Spleen (tissue), 11 donors: ENCODE data around the gene LTC4S. TPM values are rescaled to one million over a fixed set of nuclear protein-coding genes. Genes with fewer than 3 reads are reported as not detected.
A peak's percentile ranks its signal among the peaks of the same experiment; 100 is the strongest.

Experiments
- DNase-seq: peaks from one replicate; pipeline ENCODE4 v3.0.0-alpha.2; 2020
- H3K27ac ChIP-seq, 8 donors: fragments of 200-600 bp; sonication (generic) in 7 of 8; 1 replicate in 4 of 8; 2 replicates in 4 of 8; pipeline versions ENCODE4 v1.5.0 to v1.8.0; 2016 to 2021; ENCODE audit warnings: inconsistent platforms in 4 of 8, mild to moderate bottlenecking in 4 of 8, moderate library complexity in 1 of 8
- H3K27me3 ChIP-seq, 7 donors: fragments of 200-600 bp; sonication (generic) in 6 of 7; replicated peaks in 1 of 7; 1 replicate in 4 of 7; 2 replicates in 3 of 7; pipeline versions ENCODE4 v1.5.0 to v1.8.0; 2016 to 2021; ENCODE audit warnings: inconsistent platforms in 3 of 7, mild to moderate bottlenecking in 1 of 7
- H3K36me3 ChIP-seq, 6 donors: fragments of 200-600 bp; sonication (generic) in 5 of 6; 1 replicate in 4 of 6; 2 replicates in 2 of 6; pipeline versions ENCODE4 v1.5.0 to v1.8.0; 2016 to 2021; ENCODE audit warnings: inconsistent platforms in 2 of 6
- H3K4me1 ChIP-seq, 6 donors: fragments of 200-600 bp; sonication (generic) in 5 of 6; 1 replicate in 3 of 6; 2 replicates in 3 of 6; pipeline versions ENCODE4 v1.5.0 to v1.8.0; 2016 to 2021; ENCODE audit warnings: inconsistent platforms in 3 of 6
- H3K4me3 ChIP-seq, 8 donors: fragments of 200-600 bp; sonication (generic) in 7 of 8; 1 replicate in 4 of 8; 2 replicates in 4 of 8; pipeline versions ENCODE4 v1.5.0 to v1.8.0; 2016 to 2021; ENCODE audit warnings: inconsistent platforms in 4 of 8, mild to moderate bottlenecking in 4 of 8, moderate library complexity in 2 of 8
- H3K9me3 ChIP-seq, 8 donors: fragments of 200-600 bp; sonication (generic) in 7 of 8; 1 replicate in 4 of 8; 2 replicates in 4 of 8; pipeline versions ENCODE4 v1.5.0 to v1.8.0; 2016 to 2021; ENCODE audit warnings: inconsistent platforms in 4 of 8
- POLR2A ChIP-seq, 3 donors: fragments of 450-650 bp; IDR thresholded peaks; one replicate each; pipeline ENCODE4 v1.5.1; 2017; ENCODE audit warnings: antibody characterized with exemption in 3 of 3, mild to moderate bottlenecking in 1 of 3
- POLR2AphosphoS5 ChIP-seq, 3 donors: sonication (generic); formaldehyde crosslinking; IDR thresholded peaks; one replicate each; pipeline ENCODE4 v1.5.1; 2017; ENCODE audit warnings: antibody characterized with exemption in 3 of 3
- WGBS, 5 donors: extraction: QIAGEN DNeasy Blood & Tissue Kit in 3 of 5; methylation state at CpG; one replicate each; pipeline versions ENCODE4 v1.1.5 to v1.1.7; 2013 to 2018; 5-methylcytosine and 5-hydroxymethylcytosine counted together
- intact Hi-C: fragments of 100-400 bp; cut with DNase I; formaldehyde crosslinking; loops from one replicate; pipeline ENCODE4 v1.15.0; 2023; ENCODE audit warnings: low total_unique reads
- polyA plus RNA-seq, 3 donors: library from polyadenylated mRNA; stranded (reverse); fragments of 200-250 nt; gene quantifications; one replicate each; pipeline ENCODE4 v1.2.1, GENCODE V29; 2013
- total RNA-seq, 7 donors: library from RNA; depleted of rRNA in 3 of 7; stranded (reverse); fragments of >200 nt in 3 of 7; fragmentation: NEBNext Ultra II Directional in 4 of 7; extraction: Animal tissue kit (Norgen Biotek cat#: 25700) in 4 of 7; gene quantifications; one replicate each; pipeline versions ENCODE4 v1.1.0 to v1.2.1, GENCODE V29; 2016 to 2021
- TF ChIP-seq, protein P1 (sequence below), 11 experiments: fragments of 200-600 bp in 7 of 11; fragments of 450-650 bp in 4 of 11; sonication (generic) in 4 of 11; IDR thresholded peaks in 8 of 11; conservative IDR thresholded peaks in 3 of 11; 1 replicate in 7 of 11; 2 replicates in 4 of 11; pipeline versions ENCODE4 v1.4.0 to v1.8.0; 2016 to 2021; ENCODE audit warnings: antibody characterized with exemption in 11 of 11, inconsistent platforms in 4 of 11, mild to moderate bottlenecking in 1 of 11
- donor health status: healthy with polysubstance abuse.
- donor health status: DM: no; HTN: no; CAD: no; lungs with moderate emphysema.
- donor health status: DM: no; HTN: no; CAD: no.
- donor health status: Bipolar disorder and iron deficiency.
- donor health status: healthy.
- donor health status: DM: no; HTN: no; CAD: no.
- donor health status: DM: yes; HTN: yes; CAD: no.

Gene LTC4S
- total and polyA plus RNA-seq, 10 donors = 3.1 to 24.2 (median 9.0) TPM

DNA sequence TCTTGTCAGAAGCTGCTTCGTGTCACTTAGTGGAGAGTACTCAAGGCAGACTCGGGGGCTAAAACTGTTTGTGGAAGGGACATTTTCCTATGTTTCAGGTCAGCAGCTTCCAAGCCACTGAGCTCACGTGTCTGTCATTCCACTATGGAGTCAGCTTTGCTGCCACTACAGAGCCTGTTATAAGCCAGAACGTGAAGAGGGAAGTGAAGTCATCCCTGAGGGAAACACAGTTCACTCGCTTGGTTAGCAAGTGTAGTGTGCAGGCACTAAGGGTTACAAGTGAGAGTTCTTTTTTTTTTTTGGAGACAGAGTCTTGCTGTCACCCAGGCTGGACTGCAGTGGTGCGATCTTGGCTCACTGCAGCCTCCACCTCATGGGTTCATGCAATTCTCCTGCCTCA lies 24.5 kb upstream of the LTC4S start:
- H3K27me3 ChIP-seq = no peaks in the 10 kb centered on the region
- DNase-seq = no peak

DNA sequence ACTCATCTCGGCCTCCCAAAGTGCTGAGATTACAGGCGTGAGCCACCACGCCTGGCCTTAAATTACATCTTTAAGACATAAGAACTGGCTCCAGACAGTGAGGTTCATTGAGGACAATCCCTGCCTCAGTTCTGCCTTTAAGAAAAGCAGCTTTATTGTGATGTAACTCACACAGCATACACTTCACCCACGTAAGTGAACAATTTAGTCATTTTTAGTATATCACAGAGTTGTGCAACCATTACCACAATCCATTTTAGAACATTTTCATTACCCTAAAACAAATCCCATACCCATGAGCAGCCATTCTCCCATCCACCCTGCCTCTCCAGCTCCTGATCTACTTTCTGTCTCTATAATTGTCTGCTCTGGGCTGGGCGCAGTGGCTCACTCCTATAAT lies 24.0 kb upstream of the LTC4S start:
- no peak for TF ChIP-seq POLR2A (IDR thresholded peaks at IDR 0.05)
- Histone ChIP-seq H3K4me1 (peaks cover 0 to 73% (median 25%) of the 10 kb centered on the region in 6 donors), H3K27me3 (no peaks in the 10 kb centered on the region), H3K27ac (no peak overlapping the region), H3K36me3 (peaks cover 2 to 99% (median 87%) of the 10 kb centered on the region in 6 donors), H3K4me3 (no peak overlapping the region), H3K9me3 (no peaks in the 10 kb centered on the region)
- no peak for DNase-seq
- intact Hi-C loops = no loop called here
- WGBS, 5 donors = 79 to 94% (median 87%) methylated on average over 5 of the region's 5 CpGs

More for the DNA sequence above, 24.5 kb upstream of the LTC4S start:
- intact Hi-C loops = no loop called here
- Histone ChIP-seq H3K27ac (no peak overlapping the region), H3K4me3 (no peak overlapping the region), H3K4me1 (peaks cover 0 to 78% (median 28%) of the 10 kb centered on the region in 6 donors), H3K36me3 (peaks cover 2 to 94% (median 82%) of the 10 kb centered on the region in 6 donors), H3K9me3 (no peaks in the 10 kb centered on the region)
- TF ChIP-seq POLR2A (IDR thresholded peaks at IDR 0.05) (no peak), POLR2AphosphoS5 (IDR thresholded peaks at IDR 0.05) (no peak)
- TF ChIP-seq, protein P1, sequence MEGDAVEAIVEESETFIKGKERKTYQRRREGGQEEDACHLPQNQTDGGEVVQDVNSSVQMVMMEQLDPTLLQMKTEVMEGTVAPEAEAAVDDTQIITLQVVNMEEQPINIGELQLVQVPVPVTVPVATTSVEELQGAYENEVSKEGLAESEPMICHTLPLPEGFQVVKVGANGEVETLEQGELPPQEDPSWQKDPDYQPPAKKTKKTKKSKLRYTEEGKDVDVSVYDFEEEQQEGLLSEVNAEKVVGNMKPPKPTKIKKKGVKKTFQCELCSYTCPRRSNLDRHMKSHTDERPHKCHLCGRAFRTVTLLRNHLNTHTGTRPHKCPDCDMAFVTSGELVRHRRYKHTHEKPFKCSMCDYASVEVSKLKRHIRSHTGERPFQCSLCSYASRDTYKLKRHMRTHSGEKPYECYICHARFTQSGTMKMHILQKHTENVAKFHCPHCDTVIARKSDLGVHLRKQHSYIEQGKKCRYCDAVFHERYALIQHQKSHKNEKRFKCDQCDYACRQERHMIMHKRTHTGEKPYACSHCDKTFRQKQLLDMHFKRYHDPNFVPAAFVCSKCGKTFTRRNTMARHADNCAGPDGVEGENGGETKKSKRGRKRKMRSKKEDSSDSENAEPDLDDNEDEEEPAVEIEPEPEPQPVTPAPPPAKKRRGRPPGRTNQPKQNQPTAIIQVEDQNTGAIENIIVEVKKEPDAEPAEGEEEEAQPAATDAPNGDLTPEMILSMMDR (IDR thresholded peaks at IDR 0.05 in 8 of 11, conservative IDR thresholded peaks at IDR 0.05 in 3 of 11) = no peak
- 66 to 83% (median 78%) methylated on average over 6 of the region's 6 CpGs for WGBS, 5 donors

DNA sequence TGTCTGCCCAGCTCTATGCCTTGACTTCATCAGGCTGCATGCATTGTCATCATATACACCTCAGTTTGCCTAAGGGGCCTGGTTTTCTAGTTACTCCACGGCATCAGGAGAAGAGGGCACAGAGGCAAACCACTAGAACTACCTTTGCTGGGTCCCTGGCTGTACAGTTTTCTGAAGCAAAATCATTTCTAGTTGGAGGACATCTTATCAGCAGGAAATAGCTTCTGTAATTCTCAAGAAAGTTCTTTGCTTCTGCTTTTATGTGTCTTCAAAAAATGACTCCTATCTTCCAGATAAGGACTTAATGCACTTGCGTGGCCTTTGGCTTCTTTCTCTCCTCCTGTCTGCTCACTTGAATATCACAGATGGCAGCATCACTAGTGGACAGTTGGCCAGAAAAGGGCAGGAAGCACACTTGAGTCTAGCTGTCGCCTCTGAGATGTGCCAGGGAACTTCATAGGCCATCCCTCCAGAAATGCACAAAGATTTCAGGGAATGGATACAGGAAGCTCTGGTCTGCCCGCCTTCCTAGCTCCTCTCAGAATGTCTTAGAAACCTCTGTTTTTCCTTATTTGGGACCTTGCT lies 22.4 kb upstream of the LTC4S start:
- H3K36me3 ChIP-seq = peaks cover 2 to 100% (median 90%) of the 10 kb centered on the region in 6 donors
- DNase-seq = peak; percentile 10
- peaks cover 0 to 68% (median 21%) of the 10 kb centered on the region in 6 donors for H3K4me1 ChIP-seq
- 62 to 84% (median 71%) methylated on average over 4 of the region's 4 CpGs for WGBS, 5 donors
- intact Hi-C loops = no loop called here
- H3K27me3 ChIP-seq = no peaks in the 10 kb centered on the region
- H3K9me3 ChIP-seq = no peaks in the 10 kb centered on the region
- H3K27ac ChIP-seq = peak overlapping the region in 1 of 8 donors; percentile 23
- no peak for TF ChIP-seq POLR2AphosphoS5 (IDR thresholded peaks at IDR 0.05)
- TF ChIP-seq POLR2A (IDR thresholded peaks at IDR 0.05) = no peak
- TF ChIP-seq, protein P1 (IDR thresholded peaks at IDR 0.05 in 8 of 11, conservative IDR thresholded peaks at IDR 0.05 in 3 of 11) = no peak
- H3K4me3 ChIP-seq = no peak overlapping the region

DNA sequence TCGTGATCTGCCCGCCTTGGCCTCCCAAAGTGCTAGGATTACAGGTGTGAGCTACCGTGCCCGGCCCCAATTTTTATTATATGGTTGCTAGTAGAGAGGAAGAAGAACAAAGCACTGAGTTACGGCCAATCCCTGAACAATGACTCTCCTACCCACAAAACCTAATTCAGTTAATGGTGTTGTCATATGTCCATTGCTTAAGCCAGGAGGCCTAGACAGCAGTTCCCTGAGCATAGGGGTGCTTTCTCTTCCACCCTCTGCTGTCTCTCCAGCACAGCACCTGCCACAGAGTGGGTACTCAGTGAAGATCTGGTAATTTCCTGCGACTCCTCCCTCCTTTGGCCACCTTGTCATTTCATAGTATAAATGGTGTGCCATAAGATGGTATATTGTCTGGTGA lies 21.4 kb upstream of the LTC4S start:
- DNase-seq = peak; percentile 4
- H3K27me3 ChIP-seq = no peaks in the 10 kb centered on the region
- H3K36me3 ChIP-seq = peaks cover 4 to 100% (median 89%) of the 10 kb centered on the region in 6 donors
- 60 to 96% (median 79%) methylated on average over 6 of the region's 6 CpGs for WGBS, 5 donors
- TF ChIP-seq POLR2A (IDR thresholded peaks at IDR 0.05) (no peak), POLR2AphosphoS5 (IDR thresholded peaks at IDR 0.05) (no peak)
- TF ChIP-seq, protein P1 (IDR thresholded peaks at IDR 0.05 in 8 of 11, conservative IDR thresholded peaks at IDR 0.05 in 3 of 11) = no peak
- H3K9me3 ChIP-seq = no peaks in the 10 kb centered on the region
- H3K27ac ChIP-seq = peak overlapping the region in 1 of 8 donors; percentile 23
- intact Hi-C loops = no loop called here
- H3K4me3 ChIP-seq = no peak overlapping the region
- peaks cover 0 to 68% (median 18%) of the 10 kb centered on the region in 6 donors for H3K4me1 ChIP-seq
